ENCODE results near the gene SLC17A3.
A peak's percentile ranks its signal among the peaks of the same experiment; 100 is the strongest.

Gene SLC17A3, protein sequence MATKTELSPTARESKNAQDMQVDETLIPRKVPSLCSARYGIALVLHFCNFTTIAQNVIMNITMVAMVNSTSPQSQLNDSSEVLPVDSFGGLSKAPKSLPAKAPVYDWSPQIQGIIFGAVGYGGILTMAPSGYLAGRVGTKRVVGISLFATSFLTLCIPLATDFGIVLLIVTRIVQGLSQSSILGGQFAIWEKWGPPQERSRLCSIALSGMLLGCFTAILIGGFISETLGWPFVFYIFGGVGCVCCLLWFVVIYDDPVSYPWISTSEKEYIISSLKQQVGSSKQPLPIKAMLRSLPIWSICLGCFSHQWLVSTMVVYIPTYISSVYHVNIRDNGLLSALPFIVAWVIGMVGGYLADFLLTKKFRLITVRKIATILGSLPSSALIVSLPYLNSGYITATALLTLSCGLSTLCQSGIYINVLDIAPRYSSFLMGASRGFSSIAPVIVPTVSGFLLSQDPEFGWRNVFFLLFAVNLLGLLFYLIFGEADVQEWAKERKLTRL

GRCh38 chr6:25874118-25874517 is at the start of gene SLC17A3:
Gene SLC17A3, minus strand, starts transcription at chr6:25874243. Its CDS starts 5,856 bp downstream, at chr6:25868387.
- no peak for DNase-seq

- no peak for DNase-seq
Observed at GRCh38 chr6:25922301-25922700, 48.3 kb upstream of the SLC17A3 start.

- DNase-seq = no peak
Observed at GRCh38 chr6:25921525-25922203, 47.6 kb upstream of the SLC17A3 start.

GRCh38 chr6:25919657-25920056 is 45.6 kb upstream of the SLC17A3 start:
- DNase-seq = no peak

DNA sequence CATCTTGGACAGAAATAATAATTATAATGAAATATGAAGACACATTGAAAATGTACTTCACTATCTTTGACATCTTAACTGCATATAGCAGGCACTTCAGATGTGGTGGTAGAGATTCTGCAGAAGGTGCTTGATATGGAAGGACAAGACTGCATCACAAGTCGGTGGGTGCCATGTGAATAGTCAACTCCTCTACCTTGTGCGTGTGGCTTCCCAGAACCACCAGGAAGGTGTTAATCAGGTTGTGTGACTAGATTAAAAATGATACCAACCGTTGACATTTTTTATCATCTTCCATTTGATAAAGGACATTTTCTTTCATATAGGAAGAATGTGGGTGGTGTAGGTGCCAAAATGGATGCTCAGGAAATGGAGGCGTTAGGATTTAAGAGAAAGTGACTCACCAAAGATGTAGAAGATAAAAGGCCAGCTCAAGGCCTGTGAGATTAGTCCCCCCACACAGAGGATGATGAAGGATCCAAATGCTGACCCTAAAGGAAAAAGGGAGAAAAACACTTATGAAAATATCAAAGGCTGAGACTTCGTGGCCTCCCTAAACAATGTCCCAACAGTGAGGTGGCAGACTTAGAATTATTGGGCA is 44.1 kb upstream of the SLC17A3 start:
- peak; percentile 9 to 24 for DNase-seq

DNA sequence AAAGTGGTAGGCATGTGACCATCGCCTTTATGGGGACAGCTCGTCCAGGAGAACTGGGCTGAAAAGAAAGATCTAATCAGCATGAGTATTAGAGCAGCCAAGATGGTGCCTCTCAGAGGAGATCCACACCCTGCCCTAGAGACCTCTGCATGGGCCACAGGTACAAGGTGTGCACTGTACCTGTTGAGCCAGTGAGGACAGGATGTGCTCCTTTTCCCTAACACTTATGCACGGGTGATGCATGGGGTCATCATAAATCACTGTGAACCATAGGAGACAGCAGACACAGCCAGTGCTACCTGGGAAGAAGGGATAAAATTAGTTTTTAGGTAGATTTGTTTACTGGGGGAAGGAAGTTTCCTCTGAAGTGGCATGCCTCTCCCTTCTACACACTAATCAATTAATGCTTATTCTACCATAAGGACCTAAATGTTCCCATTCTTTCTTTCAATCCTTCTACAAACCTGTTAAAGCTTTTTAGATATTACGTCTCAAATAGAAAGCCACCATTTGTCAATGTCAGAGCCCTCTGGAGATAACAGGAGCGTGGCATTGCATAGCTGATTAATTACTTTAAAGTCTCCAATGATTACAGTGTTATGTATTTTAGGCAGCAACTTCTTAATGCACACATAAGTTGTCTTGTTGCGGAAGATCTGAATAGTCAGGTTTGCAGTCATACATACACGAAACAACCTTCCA is 42.9 kb upstream of the SLC17A3 start:
- no peak for DNase-seq

GRCh38 chr6:25916330-25916729 is 42.3 kb upstream of the SLC17A3 start:
- no peak for DNase-seq

DNA sequence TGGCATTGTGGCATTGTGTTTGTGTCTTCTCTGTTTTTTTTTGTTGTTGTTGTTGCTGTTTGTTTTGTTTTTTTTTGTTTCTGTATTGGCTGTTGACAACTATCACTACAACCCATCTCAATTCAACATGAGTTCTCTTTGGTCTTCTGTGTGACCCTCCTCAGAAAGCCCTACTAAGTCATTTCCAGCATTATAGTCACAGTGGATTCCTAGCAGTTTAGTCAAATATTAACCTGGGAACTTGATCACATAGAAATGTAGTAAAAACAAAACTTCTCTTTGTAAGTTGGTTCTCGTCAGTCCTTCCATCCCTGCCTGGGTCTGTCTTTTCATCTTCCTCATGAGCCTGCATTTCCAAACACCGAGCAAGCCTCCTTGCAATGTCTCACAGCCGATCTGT is 39.7 kb upstream of the SLC17A3 start:
- DNase-seq = peak in 1 of 2 experiments; percentile 8

- no peak for DNase-seq
Observed at GRCh38 chr6:25911351-25911750, 37.3 kb upstream of the SLC17A3 start.

GRCh38 chr6:25907475-25908014 is 33.5 kb upstream of the SLC17A3 start:
- DNase-seq = no peak

DNA sequence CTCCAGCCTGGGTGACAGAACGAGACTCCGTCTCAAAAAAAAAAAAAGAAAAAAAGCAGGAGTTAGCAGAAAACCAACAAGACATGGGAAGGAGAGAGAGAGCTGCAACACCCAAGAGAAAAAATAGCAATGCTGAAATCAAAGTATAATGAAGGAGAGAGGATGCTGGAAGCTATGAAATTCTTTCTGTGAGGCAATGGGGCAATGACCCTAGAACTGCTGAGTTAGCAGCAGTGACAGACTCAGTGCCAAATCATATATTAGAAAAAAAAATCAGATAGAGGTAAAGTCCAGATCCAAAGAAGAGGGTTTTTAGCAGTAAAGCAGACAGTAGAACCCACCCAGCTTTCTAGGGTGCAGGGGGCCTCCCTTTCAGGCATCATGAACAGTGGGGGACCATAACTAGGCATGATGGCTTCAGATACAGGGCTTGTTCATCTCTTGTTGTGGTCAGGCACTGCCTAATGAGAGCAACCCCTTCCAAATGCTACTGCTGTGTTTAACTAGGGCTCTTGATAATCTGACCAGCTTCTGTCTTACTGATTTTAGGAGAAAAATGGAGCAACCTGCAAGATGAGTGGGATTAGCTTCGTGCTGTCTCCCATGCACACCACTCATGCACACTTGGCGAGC is 29.5 kb upstream of the SLC17A3 start:
- no peak for DNase-seq

DNA sequence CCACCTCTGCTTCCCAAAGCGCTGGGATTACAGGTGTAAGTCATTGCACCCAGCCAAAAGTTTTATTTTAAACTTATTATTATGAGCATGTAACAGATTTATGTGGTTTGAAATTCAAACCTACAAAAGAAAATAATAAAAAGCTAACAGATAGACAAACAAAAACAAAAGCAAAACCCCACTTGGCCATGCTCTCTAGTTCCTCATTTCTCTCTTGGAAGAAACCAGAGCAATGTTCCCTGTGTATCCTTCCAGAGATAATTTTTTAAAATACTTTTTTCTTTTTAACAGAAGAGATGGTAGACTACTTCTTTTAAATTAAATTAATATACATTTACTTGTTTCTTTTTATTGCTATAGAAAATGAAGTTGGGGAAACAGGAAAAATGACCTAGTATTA is 28.0 kb upstream of the SLC17A3 start:
- DNase-seq = no peak

DNA sequence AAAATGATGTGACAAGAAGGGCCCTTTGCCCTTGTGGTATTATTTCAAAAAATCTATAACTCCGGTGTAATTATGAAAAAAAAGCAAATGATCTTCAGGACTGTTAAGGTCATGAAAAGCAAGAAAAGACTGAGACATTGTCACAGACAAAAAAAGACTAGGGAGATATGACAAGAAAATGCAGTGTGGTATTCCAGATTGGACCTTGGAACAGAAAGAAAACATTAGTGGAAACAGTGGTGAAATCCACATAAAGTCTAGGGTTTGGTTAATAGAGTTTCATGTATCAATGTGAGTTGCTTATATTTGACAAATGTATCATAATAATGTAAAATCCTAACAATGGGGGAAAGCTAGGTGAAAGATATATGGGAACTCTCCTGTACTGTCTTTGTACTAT is 26.8 kb upstream of the SLC17A3 start:
- DNase-seq = no peak

GRCh38 chr6:25899580-25900408 is 25.8 kb upstream of the SLC17A3 start:
- no peak for DNase-seq

GRCh38 chr6:25899123-25899522 is 25.1 kb upstream of the SLC17A3 start:
- no peak for DNase-seq

DNA sequence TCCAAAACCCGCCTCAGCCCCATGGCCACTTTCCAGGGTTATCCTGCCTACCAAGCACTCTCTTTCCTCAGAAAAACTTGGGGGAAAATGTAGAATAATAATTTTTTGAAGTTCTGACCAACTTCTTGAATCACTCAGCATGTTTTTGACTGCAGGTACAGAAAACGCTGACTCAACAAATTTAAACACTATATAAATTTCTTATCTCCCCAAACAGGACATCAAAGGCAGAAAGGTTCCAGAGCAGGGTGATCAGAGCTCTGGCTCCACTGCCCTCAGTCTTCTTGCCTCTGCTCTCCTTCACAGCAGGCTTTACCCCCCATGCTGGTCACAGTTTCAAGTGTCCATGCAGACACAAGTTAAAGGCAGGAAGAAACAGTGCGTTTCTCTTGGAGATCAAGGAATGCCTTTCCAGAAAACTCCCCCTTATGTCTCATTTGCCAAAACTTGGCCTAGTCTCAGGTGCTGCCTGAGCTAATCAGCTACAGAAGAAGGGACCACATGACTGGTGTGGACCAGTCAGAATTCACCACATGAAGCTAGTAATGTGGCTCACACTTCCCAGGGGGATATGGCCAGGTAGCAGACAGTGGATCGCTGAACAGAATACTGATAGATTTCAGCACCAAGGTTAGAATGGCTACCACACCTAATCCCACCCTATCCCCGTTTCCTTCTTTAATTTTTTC is 24.4 kb upstream of the SLC17A3 start:
- DNase-seq = no peak

GRCh38 chr6:25896252-25896651 is 22.2 kb upstream of the SLC17A3 start:
- DNase-seq = no peak

- no peak for DNase-seq
Observed at GRCh38 chr6:25895771-25896170, 21.7 kb upstream of the SLC17A3 start.

DNA sequence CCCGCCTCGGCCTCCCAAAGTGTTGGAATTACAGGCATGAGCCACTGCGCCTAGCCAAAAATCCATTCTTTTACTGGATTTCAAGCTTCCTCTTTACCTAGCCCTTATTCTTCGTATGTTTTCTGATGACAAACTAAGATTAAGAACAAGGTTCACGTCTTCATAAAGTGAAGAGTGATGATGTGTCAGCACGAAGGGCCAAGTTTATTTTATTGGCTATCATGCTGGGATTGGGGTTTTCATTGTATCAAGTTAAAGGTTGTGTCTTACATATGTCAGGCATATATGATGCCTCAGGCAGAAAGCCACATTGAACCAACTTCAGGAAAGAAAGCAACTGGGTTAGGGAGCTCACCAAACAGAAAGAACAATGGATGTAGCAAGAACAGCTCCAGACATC is 19.7 kb upstream of the SLC17A3 start:
- no peak for DNase-seq

GRCh38 chr6:25892877-25893276 is 18.8 kb upstream of the SLC17A3 start:
- no peak for DNase-seq
